Measurements from ENCODE around the gene CYTH4.
"Not testable (repeated sequence)": the region's sequence is repeated elsewhere in the genome, so short reads cannot be mapped to it uniquely, and the experiment has no call there.

Gene CYTH4

DNA sequence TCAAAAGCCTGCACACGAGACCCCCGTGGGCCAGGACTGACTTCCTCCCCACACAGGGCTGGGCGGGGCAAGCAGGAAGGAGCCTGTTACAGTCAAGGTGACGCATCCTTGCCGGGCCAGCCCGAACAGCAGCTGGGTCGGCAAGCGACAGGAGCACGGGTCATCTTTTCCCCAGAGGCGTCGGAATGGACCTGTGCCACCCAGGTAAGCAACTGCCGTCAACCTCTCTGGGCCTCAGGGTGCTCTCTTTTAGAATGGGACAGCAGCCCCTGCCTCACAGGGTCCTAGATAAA is at the start of gene CYTH4:
CYTH4 (plus strand) TSS at position 124 of the 293 bp plus-strand sequence; CDS start at position 186, 62 bp downstream.
- peaks cover 65% of the 10 kb centered on the region for H3K4me1 Mint-ChIP-seq
- peak within 1 kb of the TSS; percentile 86 for H3K4me3 Mint-ChIP-seq
- no peaks in the 10 kb centered on the region for H3K9me3 Mint-ChIP-seq
- H3K27ac Mint-ChIP-seq = peak within 1 kb of the TSS; percentile 93
- H3K36me3 Mint-ChIP-seq = peaks cover 15% of the 10 kb centered on the region
- H3K27me3 Mint-ChIP-seq = no peaks in the 10 kb centered on the region
- ATAC-seq = peak; percentile 80

DNA sequence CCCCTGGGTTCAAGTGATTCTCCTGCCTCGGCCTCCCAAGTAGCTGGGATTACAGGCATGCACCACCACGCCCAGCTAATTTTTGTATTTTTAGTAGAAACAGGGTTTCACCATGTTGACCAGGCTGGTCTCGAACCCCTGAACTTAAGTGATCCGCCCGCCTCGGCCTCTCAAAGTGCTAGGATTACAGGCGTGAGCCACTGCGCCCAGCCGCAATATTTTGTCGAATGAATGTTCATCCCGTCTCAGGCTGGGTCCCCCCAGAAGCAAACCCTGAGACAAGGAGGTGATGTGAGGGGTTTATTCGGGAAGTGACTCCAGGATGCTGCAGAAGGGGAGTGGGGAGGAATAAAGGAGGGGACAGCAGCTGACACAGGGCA is 48.9 kb upstream of the CYTH4 start:
- Mint-ChIP-seq H3K27ac (peak overlapping the region; percentile 91), H3K36me3 (peaks cover 69% of the 10 kb centered on the region), H3K4me1 (peaks cover 100% of the 10 kb centered on the region)
- H3K4me3 Mint-ChIP-seq, H3K9me3 Mint-ChIP-seq, H3K27me3 Mint-ChIP-seq, ATAC-seq: not testable (repeated sequence)

- ATAC-seq = no peak
- peaks cover 73% of the 10 kb centered on the region for H3K36me3 Mint-ChIP-seq
- peak overlapping the region; percentile 18 for H3K4me3 Mint-ChIP-seq
- H3K9me3 Mint-ChIP-seq = no peaks in the 10 kb centered on the region
- H3K27ac Mint-ChIP-seq = peak overlapping the region; percentile 91
- peaks cover 100% of the 10 kb centered on the region for H3K4me1 Mint-ChIP-seq
- no peaks in the 10 kb centered on the region for H3K27me3 Mint-ChIP-seq
Measured at GRCh38 chr22:37233751-37234631, 48.3 kb upstream of the CYTH4 start.

DNA sequence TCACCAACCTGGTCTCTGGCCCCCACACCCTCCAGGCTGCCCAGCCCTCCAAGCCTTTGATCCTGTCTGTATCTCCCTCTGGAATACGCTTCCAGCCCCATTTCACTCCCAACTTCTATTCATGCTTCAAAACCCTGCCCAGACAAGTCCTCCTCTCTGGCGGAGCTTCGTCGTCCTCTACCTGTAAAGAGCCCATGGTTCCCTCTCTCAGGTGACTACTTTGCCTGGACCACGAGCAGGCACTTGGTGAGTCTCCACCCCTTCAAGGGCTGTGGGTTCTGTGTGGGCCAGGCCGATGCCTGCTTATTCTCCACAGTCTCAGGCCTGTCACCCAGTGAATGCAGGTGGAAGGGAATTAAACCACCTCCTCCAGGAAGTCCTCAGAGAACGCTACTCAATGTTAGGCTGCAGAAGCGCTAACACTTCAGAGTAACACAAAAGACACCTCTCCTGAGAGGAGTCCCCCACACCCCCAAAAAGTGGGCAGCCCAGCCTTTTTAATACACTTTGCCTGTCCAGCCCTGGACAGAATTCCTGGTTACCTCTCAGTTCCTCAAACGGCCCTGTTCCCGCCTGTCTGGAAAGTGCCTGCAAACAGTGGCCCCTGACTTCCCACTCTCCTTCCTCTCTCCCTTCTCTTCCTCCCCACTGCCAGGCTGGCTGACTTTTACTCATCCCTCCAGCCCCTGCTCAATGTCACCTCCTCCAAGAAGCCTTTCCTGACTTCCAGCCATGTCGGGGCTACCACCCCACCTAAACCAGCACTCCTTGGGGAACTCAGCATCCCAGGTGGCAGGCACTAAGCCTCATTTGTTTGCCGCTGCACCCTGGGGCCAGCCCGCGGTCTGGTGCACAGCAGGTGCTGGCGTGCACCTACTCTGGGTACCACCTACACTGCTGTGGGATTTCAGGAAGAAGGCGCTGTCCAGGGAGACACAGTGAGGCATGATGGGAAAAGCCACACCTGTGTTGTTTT is 47.3 kb upstream of the CYTH4 start:
- no peak for ATAC-seq
- H3K27me3 Mint-ChIP-seq = no peaks in the 10 kb centered on the region
- H3K4me3 Mint-ChIP-seq = peak overlapping the region; percentile 64
- H3K27ac Mint-ChIP-seq = peak overlapping the region; percentile 91
- H3K4me1 Mint-ChIP-seq = peaks cover 100% of the 10 kb centered on the region
- no peaks in the 10 kb centered on the region for H3K9me3 Mint-ChIP-seq
- H3K36me3 Mint-ChIP-seq = peaks cover 70% of the 10 kb centered on the region

- Mint-ChIP-seq H3K36me3 (peaks cover 73% of the 10 kb centered on the region), H3K4me1 (peaks cover 100% of the 10 kb centered on the region)
- no peak for ATAC-seq
Measured at GRCh38 chr22:37235897-37236607, 46.3 kb upstream of the CYTH4 start.

GRCh38 chr22:37237371-37238268 is 44.7 kb upstream of the CYTH4 start:
- Mint-ChIP-seq H3K36me3 (peaks cover 73% of the 10 kb centered on the region), H3K27me3 (no peaks in the 10 kb centered on the region), H3K4me3 (peak overlapping the region; percentile 20), H3K9me3 (no peaks in the 10 kb centered on the region), H3K4me1 (peaks cover 98% of the 10 kb centered on the region), H3K27ac (peak overlapping the region; percentile 91)
- ATAC-seq = no peak

More at GRCh38 chr22:37235897-37236607, 46.3 kb upstream of the CYTH4 start:
- Mint-ChIP-seq H3K27me3 (no peaks in the 10 kb centered on the region), H3K4me3 (peak overlapping the region; percentile 64), H3K9me3 (no peaks in the 10 kb centered on the region), H3K27ac (peak overlapping the region; percentile 91)

DNA sequence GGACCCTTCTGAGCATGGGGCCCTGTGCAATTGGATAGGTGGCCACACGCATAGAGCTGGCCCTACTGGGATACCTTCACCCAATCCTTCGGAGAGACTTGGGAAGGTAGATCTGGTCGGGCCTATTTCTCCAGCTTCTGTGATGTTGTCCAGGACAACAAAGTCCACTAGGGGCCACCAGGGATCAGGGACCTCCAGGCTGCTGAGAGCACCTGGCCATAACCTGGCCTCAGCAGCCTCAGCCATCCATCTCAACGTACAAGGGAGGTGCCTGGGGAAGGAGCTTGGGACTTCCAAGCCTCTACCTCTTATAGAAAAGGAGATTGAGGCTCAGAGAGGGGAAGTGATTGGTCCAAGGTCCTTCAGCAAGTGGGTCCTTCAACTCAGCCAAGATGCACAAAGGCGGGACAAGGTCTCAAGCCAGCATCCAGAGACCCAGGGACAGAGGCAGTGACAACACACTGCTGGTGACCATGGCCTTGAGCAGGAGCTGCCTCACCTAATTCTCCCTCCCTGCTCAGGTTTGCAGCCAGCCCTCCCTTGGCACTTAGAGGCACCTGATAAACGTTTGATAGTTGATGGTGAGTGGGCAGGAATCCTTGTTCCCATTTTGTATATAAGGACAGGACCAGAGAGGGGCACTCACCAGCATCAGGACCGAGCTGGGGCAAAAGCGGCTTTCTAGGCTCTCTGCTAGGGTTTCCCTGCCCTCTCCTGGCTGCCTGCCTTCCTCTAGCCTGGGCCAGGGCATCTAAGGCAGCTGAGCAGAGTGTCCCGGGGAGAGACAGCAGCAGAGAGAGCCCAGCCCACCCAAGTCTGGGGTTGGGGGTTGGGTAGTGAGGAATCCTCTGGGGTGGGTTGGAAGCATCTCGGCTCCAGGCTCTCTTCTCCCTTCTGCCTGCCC is 42.7 kb upstream of the CYTH4 start:
- H3K4me1 Mint-ChIP-seq = peaks cover 94% of the 10 kb centered on the region
- peak overlapping the region; percentile 91 for H3K27ac Mint-ChIP-seq
- peaks cover 74% of the 10 kb centered on the region for H3K36me3 Mint-ChIP-seq
- H3K4me3 Mint-ChIP-seq = peak overlapping the region; percentile 54
- ATAC-seq = no peak
- H3K9me3 Mint-ChIP-seq = no peaks in the 10 kb centered on the region
- no peaks in the 10 kb centered on the region for H3K27me3 Mint-ChIP-seq

GRCh38 chr22:37240240-37240940 is 41.9 kb upstream of the CYTH4 start:
- H3K4me3 Mint-ChIP-seq = peak overlapping the region; percentile 98
- H3K4me1 Mint-ChIP-seq = peaks cover 94% of the 10 kb centered on the region
- ATAC-seq = no peak
- H3K27ac Mint-ChIP-seq = peak overlapping the region; percentile 91
- H3K9me3 Mint-ChIP-seq = no peaks in the 10 kb centered on the region
- H3K27me3 Mint-ChIP-seq = no peaks in the 10 kb centered on the region
- H3K36me3 Mint-ChIP-seq = peaks cover 66% of the 10 kb centered on the region

DNA sequence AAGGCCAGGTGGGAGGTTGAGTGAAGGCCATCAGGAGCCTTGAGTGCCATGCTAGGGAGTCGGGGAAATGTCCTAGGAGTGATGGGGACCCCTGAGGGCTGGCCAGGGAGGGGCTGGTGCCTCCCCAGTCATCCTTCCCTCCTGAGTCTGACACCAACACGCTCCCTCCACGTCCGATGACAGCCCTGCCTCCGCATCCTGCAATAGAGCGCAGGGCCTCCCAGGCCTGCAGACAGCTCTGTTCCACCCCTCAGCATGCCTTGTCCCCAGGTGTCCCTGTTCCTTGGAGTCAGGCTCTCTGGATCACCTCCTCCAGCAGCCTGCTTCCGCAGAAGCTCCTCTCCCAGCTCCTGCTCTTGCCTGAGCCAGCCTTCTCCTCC is 41.4 kb upstream of the CYTH4 start:
- H3K27ac Mint-ChIP-seq = peak overlapping the region; percentile 91

GRCh38 chr22:37241351-37242142 is 40.8 kb upstream of the CYTH4 start:
- ATAC-seq = no peak
- H3K4me1 Mint-ChIP-seq = peaks cover 88% of the 10 kb centered on the region

More for the DNA sequence above, 41.4 kb upstream of the CYTH4 start:
- Mint-ChIP-seq H3K9me3 (no peaks in the 10 kb centered on the region), H3K27me3 (no peaks in the 10 kb centered on the region), H3K4me1 (peaks cover 94% of the 10 kb centered on the region), H3K4me3 (peak overlapping the region; percentile 98), H3K36me3 (peaks cover 61% of the 10 kb centered on the region)
- no peak for ATAC-seq

GRCh38 chr22:37242395-37242918 is 39.9 kb upstream of the CYTH4 start:
- Mint-ChIP-seq H3K27ac (peak overlapping the region; percentile 91), H3K4me1 (peaks cover 84% of the 10 kb centered on the region), H3K36me3 (peaks cover 46% of the 10 kb centered on the region)

More at GRCh38 chr22:37241351-37242142, 40.8 kb upstream of the CYTH4 start:
- H3K4me3 Mint-ChIP-seq = peak overlapping the region; percentile 98
- H3K27ac Mint-ChIP-seq = peak overlapping the region; percentile 91
- H3K9me3 Mint-ChIP-seq = no peaks in the 10 kb centered on the region
- peaks cover 55% of the 10 kb centered on the region for H3K36me3 Mint-ChIP-seq
- H3K27me3 Mint-ChIP-seq = no peaks in the 10 kb centered on the region

More at GRCh38 chr22:37242395-37242918, 39.9 kb upstream of the CYTH4 start:
- Mint-ChIP-seq H3K4me3 (peak overlapping the region; percentile 98), H3K27me3 (no peaks in the 10 kb centered on the region), H3K9me3 (no peaks in the 10 kb centered on the region)
- ATAC-seq = peak; percentile 89

All from stimulated activated memory B cell treated with anti-CD40 and anti-IgM and Interleukin-4, amounts not matched to agents 10 μg/mL and 1 μg/mL and 100 μg/mL, for 72 hours (primary cell).